ENCODE measurements around the gene RNF112. TPM values are rescaled to one million over a fixed set of nuclear protein-coding genes. Genes with fewer than 3 reads are reported as not detected.

Gene RNF112
- total and polyA plus RNA-seq, 2 of the 8 experiments (the other 6 are each of a cell fraction or from before 2014, with no cell fraction given), result 1.1 to 2.2 TPM

DNA sequence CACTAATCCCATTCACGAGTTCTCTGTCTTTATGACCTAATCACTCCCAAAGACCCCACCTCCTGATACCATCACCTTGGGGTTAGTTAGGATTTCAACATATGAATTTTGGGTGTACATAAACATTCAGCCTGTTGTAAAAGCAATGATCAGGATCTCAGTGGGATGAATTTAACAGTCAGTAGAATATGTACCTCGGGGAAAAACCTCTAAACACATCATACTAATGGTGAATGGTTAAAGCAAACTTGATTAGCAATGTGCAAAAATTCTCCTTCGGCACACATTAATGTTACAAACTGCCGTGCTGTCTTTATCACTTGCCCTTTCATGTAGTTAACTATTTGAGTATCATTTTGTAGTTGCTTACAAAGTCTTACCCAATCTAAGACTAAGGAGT is 10.2 kb downstream of the RNF112 start (continued):
- no peak for TF ChIP-seq CHD1 (IDR thresholded peaks at IDR 0.05; ENCODE audit: low read depth, low read length)

All from H1 (cell line).